HG03025 (cell line): ENCODE data around the gene TMEM255B.

ENCODE experiments used
- ATAC-seq: cut with Tn5 transposase; IDR thresholded peaks from one replicate; pipeline ENCODE4 v1.9.1; 2021; ENCODE audit warnings: mild to moderate bottlenecking, moderate library complexity; ENCODE audit not compliant: unreplicated experiment, low FRiP score

Gene TMEM255B

GRCh38 chr13:113765564-113765910 lies 6.5 kb downstream of the TMEM255B start:
- no peak for ATAC-seq

DNA sequence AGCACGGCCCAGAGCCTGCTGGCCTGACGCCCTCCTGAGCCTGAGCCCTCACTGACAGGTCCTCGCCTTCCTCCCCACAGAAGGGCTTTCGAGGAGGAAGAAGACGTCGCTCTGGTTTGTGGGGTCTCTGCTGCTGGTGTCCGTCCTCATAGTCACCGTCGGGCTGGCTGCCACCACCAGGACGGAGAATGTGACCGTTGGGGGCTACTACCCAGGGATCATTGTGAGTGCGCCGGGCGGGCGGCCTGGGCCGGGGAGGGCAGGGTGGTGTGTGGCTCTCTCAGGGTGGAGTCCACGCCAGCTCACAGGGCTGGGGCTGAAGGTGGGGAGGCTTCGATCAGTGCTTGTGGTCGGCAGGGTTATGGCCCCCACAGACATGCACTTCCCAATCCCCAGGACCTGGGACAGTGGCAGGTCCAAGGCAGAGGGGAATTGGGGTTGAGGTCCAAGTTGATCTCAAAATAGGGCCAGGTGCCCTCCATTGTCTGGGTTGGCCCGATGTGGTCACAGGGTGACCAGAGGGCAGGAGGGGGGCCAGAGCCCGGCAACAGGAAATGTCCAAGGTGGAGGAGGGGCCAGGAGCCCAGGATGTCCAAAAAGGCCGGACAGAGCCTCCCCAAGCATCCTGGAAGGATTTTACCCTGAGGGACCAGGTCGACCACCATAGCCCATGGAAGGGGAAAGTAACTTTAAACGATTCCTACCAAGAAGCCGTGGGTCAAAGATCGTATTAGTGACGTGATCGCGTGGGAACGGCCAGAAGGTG lies 7.2 kb downstream of the TMEM255B start:
- ATAC-seq = no peak

DNA sequence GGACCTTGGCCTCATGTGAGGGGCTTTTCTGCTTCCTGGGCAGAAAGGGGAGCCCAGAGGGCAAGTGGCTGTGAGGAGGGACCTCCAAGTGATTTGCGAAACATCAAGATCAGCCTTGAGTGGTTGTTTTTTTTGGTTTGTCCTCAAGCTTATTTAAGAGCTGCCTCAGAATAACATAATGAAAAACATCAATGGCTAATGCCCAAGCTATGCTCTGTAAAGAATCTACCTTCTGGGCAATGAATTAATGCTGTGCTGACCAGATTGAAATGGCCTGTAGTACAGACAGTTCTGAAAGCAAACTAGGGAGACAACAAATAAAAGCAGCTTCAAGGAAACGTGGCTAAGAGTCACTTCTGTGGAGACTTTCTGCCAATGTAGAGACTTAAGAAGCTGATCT lies 8.3 kb downstream of the TMEM255B start:
- ATAC-seq = no peak

- ATAC-seq = no peak
Measured at GRCh38 chr13:113768018-113768905, 9.2 kb downstream of the TMEM255B start.

- ATAC-seq = no peak
Measured at GRCh38 chr13:113769106-113769505, 10.1 kb downstream of the TMEM255B start.

DNA sequence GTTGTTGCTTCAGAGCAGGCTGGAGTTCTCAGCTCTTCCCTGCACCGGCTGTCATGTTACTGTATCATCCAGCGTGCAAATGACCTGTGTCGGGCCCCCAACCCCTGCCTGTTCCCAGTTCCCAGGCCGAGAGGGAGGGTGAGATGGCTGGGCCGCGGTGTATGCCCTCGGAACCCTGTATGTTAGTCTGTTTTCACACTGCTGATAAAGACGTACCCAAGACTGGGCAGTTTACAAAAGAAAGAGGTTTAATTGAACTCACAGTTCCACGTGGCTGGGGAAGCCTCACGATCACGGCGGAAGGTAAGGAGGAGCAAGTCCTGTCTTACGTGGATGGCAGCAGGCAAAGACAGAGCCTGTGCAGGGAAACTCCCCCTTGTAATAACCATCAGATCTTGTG lies 10.9 kb downstream of the TMEM255B start:
- ATAC-seq = no peak

DNA sequence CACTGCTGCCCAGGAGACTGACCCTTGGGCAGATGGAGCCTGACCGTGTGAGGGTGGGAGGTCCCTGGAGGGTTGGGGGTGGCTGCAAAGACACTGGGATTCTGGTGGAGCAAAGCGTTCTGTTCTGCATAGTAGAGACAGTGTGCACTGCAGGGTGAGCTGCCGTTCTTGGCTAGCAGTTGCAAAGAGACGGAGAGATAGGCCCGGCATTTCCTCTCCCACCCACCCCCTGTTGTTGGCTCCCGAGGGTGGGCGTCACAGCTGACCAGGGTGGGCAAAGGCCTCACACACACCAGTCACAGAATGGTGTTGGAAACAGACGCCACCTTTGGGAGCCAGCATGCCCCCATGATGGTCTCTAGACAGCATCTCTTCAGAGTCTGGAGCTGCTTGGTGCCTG lies 11.4 kb downstream of the TMEM255B start:
- no peak for ATAC-seq

- ATAC-seq = no peak
Measured at GRCh38 chr13:113770937-113771336, 11.9 kb downstream of the TMEM255B start.

DNA sequence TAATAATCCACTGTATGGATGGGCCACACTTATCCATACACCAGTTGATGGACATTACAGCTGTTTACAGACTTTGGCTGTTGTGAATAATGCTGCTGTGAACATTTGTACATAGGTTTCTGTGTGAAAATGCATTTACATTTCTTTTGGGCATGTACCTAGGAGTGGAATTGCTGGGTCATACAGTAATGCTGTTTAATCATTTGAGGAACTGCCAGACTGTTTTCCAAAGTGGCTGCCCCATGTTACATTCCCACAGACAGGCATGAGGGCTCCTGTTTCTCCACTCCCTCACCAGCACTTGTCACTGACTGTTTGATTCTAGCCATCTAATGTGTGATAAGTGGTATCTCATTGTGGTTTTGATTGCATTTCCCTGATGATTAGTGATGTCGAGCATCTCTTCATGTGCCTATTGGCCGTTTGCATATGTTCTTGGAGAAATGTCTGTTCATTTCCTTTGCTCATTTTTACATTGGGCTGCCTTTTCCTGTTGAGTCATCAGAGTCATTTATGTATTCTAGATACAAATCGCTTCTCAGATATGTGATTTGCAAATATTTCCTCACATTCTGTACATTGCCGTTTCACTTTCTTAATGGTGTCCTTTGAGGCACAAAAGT lies 12.8 kb downstream of the TMEM255B start:
- no peak for ATAC-seq

- ATAC-seq = no peak
Measured at GRCh38 chr13:113774177-113775107, 15.4 kb downstream of the TMEM255B start.

GRCh38 chr13:113775451-113776145 lies 16.6 kb downstream of the TMEM255B start:
- no peak for ATAC-seq

GRCh38 chr13:113776231-113777125 lies 17.5 kb downstream of the TMEM255B start:
- no peak for ATAC-seq

- ATAC-seq = no peak
Measured at GRCh38 chr13:113777311-113778260, 18.6 kb downstream of the TMEM255B start.

DNA sequence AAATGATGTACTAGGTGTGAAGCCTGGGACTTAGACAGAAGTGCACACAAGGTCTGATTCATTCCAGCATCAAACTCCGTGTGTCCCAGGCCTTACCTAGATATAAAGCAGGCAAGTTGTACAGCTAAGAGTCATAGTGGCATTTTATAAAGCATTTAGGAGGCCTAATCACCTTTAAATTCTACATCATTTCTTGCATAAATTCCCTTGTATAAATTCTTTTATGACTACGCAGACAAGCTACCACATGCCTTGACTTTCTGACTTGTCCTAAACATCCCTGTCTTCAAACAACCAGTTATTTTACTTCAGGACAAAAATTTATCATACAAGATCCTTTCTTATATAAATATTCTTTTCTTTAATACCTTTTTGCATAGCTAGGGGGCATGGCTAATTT lies 22.5 kb downstream of the TMEM255B start:
- ATAC-seq = no peak

- no peak for ATAC-seq
Measured at GRCh38 chr13:113782472-113782871, 23.4 kb downstream of the TMEM255B start.

DNA sequence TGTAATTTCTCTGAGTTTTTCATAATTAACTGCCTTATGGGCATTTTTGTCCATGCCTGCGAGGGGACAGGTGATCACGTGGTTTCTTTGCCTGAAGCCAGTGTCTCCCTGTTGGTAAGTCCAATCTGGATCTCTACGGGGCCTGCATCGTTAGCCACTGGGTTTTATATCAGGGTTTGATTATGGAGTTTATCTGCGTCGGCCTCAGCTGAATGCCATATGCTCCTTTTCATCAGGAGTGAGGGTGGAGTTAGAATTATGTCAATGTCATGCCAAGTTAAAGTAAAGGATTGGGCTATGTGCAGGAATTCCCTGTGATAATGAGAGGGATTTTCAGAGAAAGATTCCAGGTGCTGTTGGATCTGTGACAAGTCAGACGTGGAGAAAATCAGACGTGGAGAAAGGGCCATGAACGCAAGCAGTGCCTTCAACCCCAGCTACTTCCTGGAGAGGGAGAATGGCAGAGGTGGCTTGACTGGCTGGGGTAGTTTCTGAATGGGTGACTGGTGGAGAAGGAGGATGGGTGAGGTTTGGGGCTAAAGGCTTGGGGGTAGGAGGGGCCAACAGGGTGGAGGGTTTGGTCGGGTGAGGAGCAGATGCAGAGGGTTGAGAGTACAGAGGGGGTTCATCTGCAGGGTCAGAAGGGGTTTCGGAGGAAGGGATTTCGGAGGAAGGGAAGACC lies 24.3 kb downstream of the TMEM255B start:
- no peak for ATAC-seq
